Measurements from ENCODE around the gene CAPS.

Gene CAPS

DNA sequence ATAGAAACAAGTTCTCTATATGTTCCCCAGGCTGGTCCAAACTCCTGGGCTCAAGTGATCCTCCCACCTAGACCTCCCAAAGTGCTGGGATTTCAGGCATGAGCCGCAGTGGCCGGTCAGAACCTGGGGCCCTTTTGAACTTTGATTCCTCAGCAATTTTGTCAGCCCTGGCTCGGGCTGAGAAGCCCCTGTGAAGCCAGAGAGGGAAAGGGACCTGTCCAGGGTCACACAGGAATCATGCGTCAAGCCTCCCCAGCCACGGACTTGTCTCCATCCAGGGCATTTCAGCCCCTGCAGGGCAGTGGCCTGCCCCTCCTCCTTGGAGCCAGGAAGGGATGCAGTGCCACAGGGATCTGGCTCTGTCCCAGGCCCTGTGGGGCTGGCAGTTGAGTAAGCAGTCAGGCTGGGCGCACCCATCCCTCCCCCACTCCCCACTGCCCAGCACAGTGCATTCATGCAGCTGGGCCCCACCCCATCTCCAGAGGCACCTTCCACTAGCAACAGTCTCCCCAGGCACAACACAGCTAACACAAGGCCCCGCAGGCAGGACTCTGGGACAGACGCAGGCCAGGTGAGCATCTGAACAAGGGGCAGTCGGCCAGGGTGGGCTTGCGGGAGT lies at the start of gene CAPS:
Gene CAPS (plus strand): TSS at position 516 of the 619 bp plus-strand sequence. CDS start 153 bp downstream, outside the sequence.
- H3K4me2 ChIP-seq (ENCODE audit: low read depth, low read length, poor library complexity, severe bottlenecking), result no peak within 1 kb of the TSS

DNA sequence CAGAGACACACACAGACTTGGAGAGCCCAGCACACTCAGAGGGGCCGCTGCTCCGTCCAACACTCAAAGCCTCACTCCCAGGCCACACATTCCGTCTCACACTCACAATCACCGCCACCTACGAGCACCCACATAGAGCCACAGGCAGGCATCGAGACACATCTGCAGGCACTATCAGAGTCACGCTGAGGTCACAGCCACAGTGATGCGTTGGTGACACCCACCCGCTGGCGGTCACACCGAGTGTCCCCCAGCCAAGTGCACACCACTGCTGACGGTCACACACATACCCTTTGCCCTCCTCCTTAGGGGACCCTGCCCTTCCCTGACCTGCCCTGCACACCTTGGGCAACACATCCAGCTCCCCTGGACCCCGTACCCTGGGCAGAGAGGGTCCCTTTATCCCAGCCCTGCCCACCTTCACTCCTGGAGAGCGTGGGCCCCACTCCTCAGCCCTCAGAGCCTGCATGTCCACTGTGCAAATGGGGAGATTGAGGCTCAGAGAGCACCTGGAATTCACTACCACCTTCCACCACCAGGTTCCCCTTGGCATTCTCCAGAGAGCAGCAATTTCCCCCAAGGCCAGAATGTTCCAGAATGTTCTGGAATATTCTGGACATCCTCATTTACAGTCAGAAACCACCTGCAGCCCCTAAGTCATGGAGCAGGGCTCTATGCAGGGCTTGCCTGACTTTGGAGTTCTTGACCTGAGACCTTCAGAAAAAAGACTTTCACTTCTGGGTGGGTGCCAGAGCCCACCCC lies 49.1 kb upstream of the CAPS start:
- no peaks in the 10 kb centered on the region for H3K9me2 ChIP-seq (replicated peaks; ENCODE audit: insufficient read depth, low read length)
- H2AFZ ChIP-seq (ENCODE audit: low read depth, low read length, severe bottlenecking), result no peak overlapping the region
- no peak overlapping the region for H3K4me2 ChIP-seq (ENCODE audit: low read depth, low read length, poor library complexity, severe bottlenecking)
- no peaks in the 10 kb centered on the region for H3K36me3 ChIP-seq (ENCODE audit: low read length)
- H3K27ac ChIP-seq (ENCODE audit: low read depth, low read length), result no peak overlapping the region
- TF ChIP-seq, protein P1, sequence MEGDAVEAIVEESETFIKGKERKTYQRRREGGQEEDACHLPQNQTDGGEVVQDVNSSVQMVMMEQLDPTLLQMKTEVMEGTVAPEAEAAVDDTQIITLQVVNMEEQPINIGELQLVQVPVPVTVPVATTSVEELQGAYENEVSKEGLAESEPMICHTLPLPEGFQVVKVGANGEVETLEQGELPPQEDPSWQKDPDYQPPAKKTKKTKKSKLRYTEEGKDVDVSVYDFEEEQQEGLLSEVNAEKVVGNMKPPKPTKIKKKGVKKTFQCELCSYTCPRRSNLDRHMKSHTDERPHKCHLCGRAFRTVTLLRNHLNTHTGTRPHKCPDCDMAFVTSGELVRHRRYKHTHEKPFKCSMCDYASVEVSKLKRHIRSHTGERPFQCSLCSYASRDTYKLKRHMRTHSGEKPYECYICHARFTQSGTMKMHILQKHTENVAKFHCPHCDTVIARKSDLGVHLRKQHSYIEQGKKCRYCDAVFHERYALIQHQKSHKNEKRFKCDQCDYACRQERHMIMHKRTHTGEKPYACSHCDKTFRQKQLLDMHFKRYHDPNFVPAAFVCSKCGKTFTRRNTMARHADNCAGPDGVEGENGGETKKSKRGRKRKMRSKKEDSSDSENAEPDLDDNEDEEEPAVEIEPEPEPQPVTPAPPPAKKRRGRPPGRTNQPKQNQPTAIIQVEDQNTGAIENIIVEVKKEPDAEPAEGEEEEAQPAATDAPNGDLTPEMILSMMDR (IDR thresholded peaks at IDR 0.05; ENCODE audit: insufficient read depth, low read length, poor library complexity, severe bottlenecking), result no peak
- no peak for TF ChIP-seq EZH2phosphoT487 (conservative IDR thresholded peaks at IDR 0.05; ENCODE audit: low read length)
- H4K20me1 ChIP-seq (ENCODE audit: low read depth, low read length), result no peaks in the 10 kb centered on the region
- H3K9me3 ChIP-seq (ENCODE audit: insufficient read depth, low read length), result no peaks in the 10 kb centered on the region
- no peaks in the 10 kb centered on the region for H3F3A ChIP-seq (ENCODE audit: insufficient read depth)
- H3K4me3 ChIP-seq (ENCODE audit: insufficient read depth, low read length, poor library complexity, severe bottlenecking), result no peak overlapping the region
- no peaks in the 10 kb centered on the region for H3K27me3 ChIP-seq (ENCODE audit: low read length)
- H3K79me2 ChIP-seq (ENCODE audit: insufficient read depth, low read length), result no peaks in the 10 kb centered on the region
- H3K9ac ChIP-seq (ENCODE audit: low read length), result no peak overlapping the region

More for the DNA sequence above, at the start of gene CAPS:
- no peak within 1 kb of the TSS for H3K27ac ChIP-seq (ENCODE audit: low read depth, low read length)
- H4K20me1 ChIP-seq (ENCODE audit: low read depth, low read length), result no peaks in the 10 kb centered on the region
- H3K9ac ChIP-seq (ENCODE audit: low read length), result no peak within 1 kb of the TSS
- no peaks in the 10 kb centered on the region for H3K36me3 ChIP-seq (ENCODE audit: low read length)
- no peaks in the 10 kb centered on the region for H3K9me3 ChIP-seq (ENCODE audit: insufficient read depth, low read length)
- H2AFZ ChIP-seq (ENCODE audit: low read depth, low read length, severe bottlenecking), result no peak within 1 kb of the TSS
- H3K79me2 ChIP-seq (ENCODE audit: insufficient read depth, low read length), result no peaks in the 10 kb centered on the region
- H3K27me3 ChIP-seq (ENCODE audit: low read length), result no peaks in the 10 kb centered on the region
- H3K9me2 ChIP-seq (replicated peaks; ENCODE audit: insufficient read depth, low read length), result no peaks in the 10 kb centered on the region
- no peaks in the 10 kb centered on the region; the same call in 1 of the 2 replicates for H3F3A ChIP-seq (ENCODE audit: insufficient read depth)
- H3K4me3 ChIP-seq (ENCODE audit: insufficient read depth, low read length, poor library complexity, severe bottlenecking), result no peak within 1 kb of the TSS
- TF ChIP-seq EZH2phosphoT487 (conservative IDR thresholded peaks at IDR 0.05; ENCODE audit: low read length), result no peak
- TF ChIP-seq, protein P1 (IDR thresholded peaks at IDR 0.05; ENCODE audit: insufficient read depth, low read length, poor library complexity, severe bottlenecking), result no peak

DNA sequence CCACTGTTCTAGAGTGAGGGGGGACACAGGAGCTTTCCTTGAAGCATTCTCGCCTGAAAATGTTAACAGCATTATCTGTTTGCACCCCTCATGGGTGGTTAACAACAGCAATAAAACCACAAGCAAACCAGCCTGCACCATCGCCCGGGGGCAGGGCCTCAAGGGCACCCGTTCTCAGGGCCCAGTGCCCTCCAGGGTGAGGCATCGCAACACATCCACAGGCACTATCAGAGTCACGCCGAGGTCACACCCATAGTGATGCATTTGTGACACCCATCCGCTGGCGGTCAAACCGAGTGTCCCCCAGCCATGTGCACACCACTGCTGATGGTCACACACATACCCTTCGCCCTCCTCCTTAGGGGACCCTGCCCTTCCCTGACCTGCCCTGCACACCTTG lies 48.3 kb upstream of the CAPS start:
- no peaks in the 10 kb centered on the region for H3K79me2 ChIP-seq (ENCODE audit: insufficient read depth, low read length)
- H3K4me3 ChIP-seq (ENCODE audit: insufficient read depth, low read length, poor library complexity, severe bottlenecking), result no peak overlapping the region
- no peaks in the 10 kb centered on the region for H3K9me2 ChIP-seq (replicated peaks; ENCODE audit: insufficient read depth, low read length)
- no peaks in the 10 kb centered on the region for H4K20me1 ChIP-seq (ENCODE audit: low read depth, low read length)
- no peak overlapping the region for H3K27ac ChIP-seq (ENCODE audit: low read depth, low read length)
- H3F3A ChIP-seq (ENCODE audit: insufficient read depth), result no peaks in the 10 kb centered on the region
- H2AFZ ChIP-seq (ENCODE audit: low read depth, low read length, severe bottlenecking), result no peak overlapping the region
- no peaks in the 10 kb centered on the region for H3K36me3 ChIP-seq (ENCODE audit: low read length)
- H3K9me3 ChIP-seq (ENCODE audit: insufficient read depth, low read length), result no peaks in the 10 kb centered on the region
- no peaks in the 10 kb centered on the region for H3K27me3 ChIP-seq (ENCODE audit: low read length)
- H3K4me2 ChIP-seq (ENCODE audit: low read depth, low read length, poor library complexity, severe bottlenecking), result no peak overlapping the region
- H3K9ac ChIP-seq (ENCODE audit: low read length), result no peak overlapping the region
- no peak for TF ChIP-seq EZH2phosphoT487 (conservative IDR thresholded peaks at IDR 0.05; ENCODE audit: low read length)
- TF ChIP-seq, protein P1 (IDR thresholded peaks at IDR 0.05; ENCODE audit: insufficient read depth, low read length, poor library complexity, severe bottlenecking), result no peak

All from SU-DHL-6 (cell line).